Lower leg skin (tissue), 4 donors: Measurements from ENCODE around the gene PMEPA1. TPM values are rescaled to one million over a fixed set of nuclear protein-coding genes. Genes with fewer than 3 reads are reported as not detected.

ENCODE experiments used
- DNase-seq, 2 donors: peaks; one replicate each; pipeline ENCODE4 v3.0.0-alpha.2; 2019; ENCODE audit warnings: low spot score in 2 of 2
- H3K4me3 ChIP-seq: fragments of 200-600 bp; sonication (generic); 2 replicates; pipeline ENCODE4 v1.5.1; 2017; ENCODE audit warnings: mild to moderate bottlenecking, low read depth; ENCODE audit not compliant: poor library complexity, severe bottlenecking
- CTCF ChIP-seq, 3 donors: fragments of 450-650 bp; IDR thresholded peaks; one replicate each; pipeline ENCODE4 v1.5.1; 2016; ENCODE audit warnings: antibody characterized with exemption in 3 of 3, mild to moderate bottlenecking in 3 of 3, moderate library complexity in 2 of 3
- POLR2A ChIP-seq, 2 donors: fragments of 450-650 bp; IDR thresholded peaks; one replicate each; pipeline ENCODE4 v1.6.1; 2016 to 2017; ENCODE audit warnings: antibody characterized with exemption in 2 of 2, mild to moderate bottlenecking in 1 of 2, moderate library complexity in 1 of 2
- WGBS, 2 donors: methylation state at CpG; one replicate each; pipeline ENCODE4 v1.1.5; 2018; 5-methylcytosine and 5-hydroxymethylcytosine counted together
- intact Hi-C: fragments of 100-400 bp; cut with DNase I; formaldehyde crosslinking; loops from one replicate; pipeline ENCODE4 v1.15.0; 2023; ENCODE audit warnings: low total_unique reads
- total RNA-seq, 4 donors: library from RNA; depleted of rRNA; stranded (reverse); fragments of >200 nt; gene quantifications; one replicate each; pipeline ENCODE4 v1.1.0, GENCODE V29; 2016

Gene PMEPA1
- total RNA-seq, 4 donors from 2014 or later: 4.3 to 22.1 (median 11.8) TPM

GRCh38 chr20:57654363-57654997 lies 55.3 kb downstream of the PMEPA1 start:
- peak; percentile 36 to 90 for DNase-seq
- TF ChIP-seq CTCF (IDR thresholded peaks at IDR 0.05) (peak in 1 of 3 donors; percentile 59), POLR2A (IDR thresholded peaks at IDR 0.05) (no peak)
- H3K4me3 ChIP-seq: no peak overlapping the region
- intact Hi-C loops: loop anchor here (1.0 to 10.0 kb wide), 2 partner anchors 450 to 525 kb away; no protein-coding TSS in a partner anchor
- 46 to 48% methylated on average over 12 of the region's 12 CpGs for WGBS, 2 donors

GRCh38 chr20:57653910-57654309 lies 55.9 kb downstream of the PMEPA1 start:
- intact Hi-C loops: loop anchor here (1.0 to 10.0 kb wide), 2 partner anchors 451 to 525 kb away; no protein-coding TSS in a partner anchor
- H3K4me3 ChIP-seq: no peak overlapping the region
- peak in 1 of 2 donors; percentile 58 for DNase-seq
- TF ChIP-seq POLR2A (IDR thresholded peaks at IDR 0.05) (no peak), CTCF (IDR thresholded peaks at IDR 0.05) (no peak)
- WGBS, 2 donors: 54 to 59% methylated on average over 5 of the region's 5 CpGs

- H3K4me3 ChIP-seq: no peak overlapping the region
- DNase-seq: peak in 1 of 2 donors; percentile 72
- TF ChIP-seq CTCF (IDR thresholded peaks at IDR 0.05): no peak
- no peak for TF ChIP-seq POLR2A (IDR thresholded peaks at IDR 0.05)
- intact Hi-C loops: loop anchor here (10.0 kb wide), 1 partner anchor 451 kb away; no protein-coding TSS in a partner anchor
- WGBS, 2 donors: 93 to 94% methylated on average over 8 of the region's 8 CpGs
These were observed 56.3 kb downstream of the PMEPA1 start for GRCh38 chr20:57653546-57653900.

- intact Hi-C loops: loop anchor here (10.0 kb wide), 1 partner anchor 452 kb away; no protein-coding TSS in a partner anchor
- peak in 1 of 2 donors; percentile 72 for DNase-seq
- TF ChIP-seq POLR2A (IDR thresholded peaks at IDR 0.05) (no peak), CTCF (IDR thresholded peaks at IDR 0.05) (no peak)
- WGBS, 2 donors: 87 to 90% methylated on average over 18 to 28 of the region's 28 CpGs
- no peak overlapping the region for H3K4me3 ChIP-seq
These were observed 56.9 kb downstream of the PMEPA1 start for GRCh38 chr20:57652606-57653545.

- intact Hi-C loops: loop anchor here (10.0 kb wide), 1 partner anchor 453 kb away; no protein-coding TSS in a partner anchor
- DNase-seq: peak in 1 of 2 donors; percentile 84
- TF ChIP-seq POLR2A (IDR thresholded peaks at IDR 0.05) (no peak), CTCF (IDR thresholded peaks at IDR 0.05) (no peak)
- H3K4me3 ChIP-seq: no peak overlapping the region
- WGBS, 2 donors: 95% methylated on average over 50 of the region's 50 CpGs
These were observed 57.8 kb downstream of the PMEPA1 start for GRCh38 chr20:57651881-57652605.
